SK-N-MC (cell line): ENCODE measurements around the gene ITGA3.

Source experiments
- EZH2 ChIP-seq: fragments of 200-600 bp; sonication (generic); IDR thresholded peaks from one replicate; pipeline ENCODE4 v1.6.1; 2017; ENCODE audit warnings: antibody characterized with exemption
- FOXP2 ChIP-seq: optimal IDR thresholded peaks from 2 replicates; pipeline ENCODE3; 2011; ENCODE audit warnings: mild to moderate bottlenecking, moderate library complexity; ENCODE audit not compliant: insufficient read depth; ENCODE audit errors: extremely low read length, control extremely low read depth
- POLR2AphosphoS5 ChIP-seq: IDR thresholded peaks from 2 replicates; pipeline ENCODE4 v1.6.1; 2012; ENCODE audit warnings: mild to moderate bottlenecking, low read depth, low read length, borderline replicate concordance

- TF ChIP-seq EZH2 (no peak), POLR2AphosphoS5 (no peak), FOXP2 (no peak)
Measured at GRCh38 chr17:50037321-50038107, 18.4 kb upstream of the ITGA3 start.
